Adrenal gland (tissue), 12 donors: ENCODE data around the gene PRMT6. TPM values are rescaled to one million over a fixed set of nuclear protein-coding genes. Genes with fewer than 3 reads are reported as not detected.

ENCODE experiments used
- DNase-seq, 7 donors: peaks; one replicate each; pipeline ENCODE4 v3.0.0-alpha.2; 2019 to 2020
- H3K27ac ChIP-seq, 5 donors: fragments of 200-600 bp; sonication (generic) in 4 of 5; 1 replicate in 3 of 5; 2 replicates in 2 of 5; pipeline versions ENCODE4 v1.5.1 to v1.8.0; 2016 to 2020; ENCODE audit warnings: mild to moderate bottlenecking in 1 of 5
- H3K27me3 ChIP-seq: fragments of 200-600 bp; 2 replicates; pipeline ENCODE4 v1.8.0; 2021
- H3K36me3 ChIP-seq, 2 donors: fragments of 200-600 bp; replicated peaks in 1 of 2; 1 replicate in 1 of 2; 2 replicates in 1 of 2; pipeline versions ENCODE4 v1.5.1 to v1.8.0; 2018 to 2022
- H3K4me1 ChIP-seq, 2 donors: fragments of 200-600 bp; replicated peaks in 1 of 2; 1 replicate in 1 of 2; 2 replicates in 1 of 2; pipeline versions ENCODE4 v1.5.1 to v1.8.0; 2018 to 2021
- H3K4me3 ChIP-seq, 4 donors: fragments of 200-600 bp; sonication (generic) in 3 of 4; one replicate each; pipeline ENCODE4 v1.5.1; 2016 to 2018
- H3K9me3 ChIP-seq, 3 donors: fragments of 200-600 bp; sonication (generic) in 1 of 3; replicated peaks in 1 of 3; 1 replicate in 2 of 3; 2 replicates in 1 of 3; pipeline versions ENCODE4 v1.5.1 to v1.8.0; 2016 to 2021
- CTCF ChIP-seq, 6 experiments: fragments of 450-650 bp in 4 of 6; fragments of 200-600 bp in 2 of 6; sonication (generic) in 1 of 6; IDR thresholded peaks; 1 replicate in 5 of 6; 2 replicates in 1 of 6; pipeline versions ENCODE4 v1.5.1 to v1.8.0; 2016 to 2021; ENCODE audit warnings: antibody characterized with exemption in 6 of 6, mild to moderate bottlenecking in 2 of 6, moderate library complexity in 1 of 6
- POLR2A ChIP-seq, 2 donors: fragments of 450-650 bp; IDR thresholded peaks; one replicate each; pipeline ENCODE4 v1.6.1; 2017; ENCODE audit warnings: antibody characterized with exemption in 2 of 2, mild to moderate bottlenecking in 2 of 2, moderate library complexity in 1 of 2
- WGBS, 4 donors: extraction: QIAGEN DNeasy Blood & Tissue Kit in 2 of 4; methylation state at CpG; one replicate each; pipeline versions ENCODE4 v1.1.5 to v1.1.7; 2013 to 2017; 5-methylcytosine and 5-hydroxymethylcytosine counted together
- intact Hi-C, 2 donors: fragments of 100-400 bp; cut with DNase I; formaldehyde crosslinking; loops; one replicate each; pipeline versions ENCODE4 v1.14.1 to v1.15.0; 2022 to 2023
- polyA plus RNA-seq, 3 donors: library from polyadenylated mRNA; stranded (reverse); fragments of 200-250 nt in 2 of 3; fragments of 350-450 nt in 1 of 3; fragmentation: Illumina TruSeq in 1 of 3; extraction: RNeasy Lipid Tissue Mini Kit (QIAGEN cat#74804) in 1 of 3; gene quantifications; one replicate each; pipeline ENCODE4 v1.2.3, GENCODE V29; 2013 to 2014
- total RNA-seq, 9 donors: library from RNA; depleted of rRNA in 4 of 9; stranded (reverse); fragments of >200 nt in 4 of 9; fragments of 120-200 nt in 1 of 9; fragmentation: NEBNext Ultra II Directional in 1 of 9; extraction: Animal tissue kit (Norgen Biotek cat#: 25700) in 1 of 9; gene quantifications; one replicate each; pipeline versions ENCODE4 v1.1.0 to v1.2.4, GENCODE V29; 2013 to 2023
- donor health status: healthy with polysubstance abuse.
- donor health status: Bipolar disorder and iron deficiency.
- donor health status: DM: yes; HTN: yes; CAD: no.
- donor health status: DM: no; HTN: no; CAD: no.
- donor health status: DM: no; HTN: no; CAD: no.
- donor health status: DM: yes; HTN: yes; CAD: no.

PRMT6 gene
- total and polyA plus RNA-seq, 12 donors = 9.0 to 30.4 (median 17.6) TPM

- no peaks in the 10 kb centered on the region for H3K9me3 ChIP-seq
- no peak overlapping the region for H3K27ac ChIP-seq
- no peaks in the 10 kb centered on the region for H3K27me3 ChIP-seq
- intact Hi-C loops = no loop called here
- no peaks in the 10 kb centered on the region for H3K36me3 ChIP-seq
- WGBS, 4 donors = 73 to 93% (median 80%) methylated on average over 4 of the region's 4 CpGs
- no peak overlapping the region for H3K4me3 ChIP-seq
- no peak for DNase-seq
- TF ChIP-seq CTCF (IDR thresholded peaks at IDR 0.05) (no peak), POLR2A (IDR thresholded peaks at IDR 0.05) (no peak)
- no peaks in the 10 kb centered on the region for H3K4me1 ChIP-seq
Observed at GRCh38 chr1:107073493-107073892, 17.0 kb downstream of the PRMT6 start.

GRCh38 chr1:107076841-107077240, 20.4 kb downstream of the PRMT6 start:
- Histone ChIP-seq H3K27ac (no peak overlapping the region), H3K4me3 (no peak overlapping the region), H3K27me3 (no peaks in the 10 kb centered on the region), H3K36me3 (no peaks in the 10 kb centered on the region), H3K9me3 (no peaks in the 10 kb centered on the region), H3K4me1 (no peaks in the 10 kb centered on the region)
- TF ChIP-seq POLR2A (IDR thresholded peaks at IDR 0.05) = no peak
- TF ChIP-seq CTCF (IDR thresholded peaks at IDR 0.05) = no peak
- 74 to 81% (median 76%) methylated on average over 5 of the region's 5 CpGs for WGBS, 4 donors
- DNase-seq = no peak
- intact Hi-C loops = no loop called here

DNA sequence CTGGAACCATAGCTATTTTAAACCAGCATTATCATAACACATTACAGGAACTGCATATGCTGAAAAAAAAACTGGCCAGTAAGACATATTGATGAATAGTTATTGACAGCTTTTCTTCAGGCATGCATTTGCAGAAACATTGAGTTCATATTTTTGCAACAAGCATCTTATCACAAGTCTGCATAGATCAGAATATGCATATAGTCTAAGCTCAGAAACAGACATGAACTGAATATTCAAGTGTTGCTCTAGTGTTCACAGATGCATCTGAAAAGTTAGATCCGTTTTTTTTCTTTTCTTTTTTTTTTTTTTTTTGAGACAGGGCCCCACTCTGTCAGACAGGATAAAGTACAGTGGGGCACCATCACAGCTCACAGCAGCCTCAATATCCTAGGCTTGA, 22.8 kb downstream of the PRMT6 start:
- no peak overlapping the region for H3K4me3 ChIP-seq
- H3K4me1 ChIP-seq = no peaks in the 10 kb centered on the region
- intact Hi-C loops = no loop called here
- no peak for DNase-seq
- TF ChIP-seq CTCF (IDR thresholded peaks at IDR 0.05) (no peak), POLR2A (IDR thresholded peaks at IDR 0.05) (no peak)
- 15 to 27% (median 19%) methylated on average over 1 of the region's 1 CpG for WGBS, 4 donors
- H3K27me3 ChIP-seq = no peaks in the 10 kb centered on the region
- H3K9me3 ChIP-seq = no peaks in the 10 kb centered on the region
- no peak overlapping the region for H3K27ac ChIP-seq
- H3K36me3 ChIP-seq = no peaks in the 10 kb centered on the region

DNA sequence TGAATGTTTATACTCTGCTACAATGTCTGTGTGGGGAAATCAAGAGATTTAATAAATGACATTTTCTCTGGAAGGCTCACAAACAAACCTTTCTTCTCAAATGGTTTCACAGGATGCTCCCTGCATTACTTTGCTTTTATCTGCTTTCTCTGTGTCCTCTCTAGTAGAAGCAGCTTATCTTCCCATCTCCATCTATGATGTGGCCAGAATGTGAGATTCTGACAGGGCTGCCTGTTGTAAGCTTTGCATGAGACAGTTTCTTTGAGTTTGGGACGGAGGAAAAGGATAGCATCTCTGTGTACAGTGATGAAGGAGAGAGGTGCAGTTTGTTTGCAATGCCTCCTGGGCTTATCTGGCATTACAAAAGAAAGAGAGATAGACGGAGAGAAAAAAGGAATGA, 24.6 kb downstream of the PRMT6 start:
- TF ChIP-seq CTCF (IDR thresholded peaks at IDR 0.05) (no peak), POLR2A (IDR thresholded peaks at IDR 0.05) (no peak)
- no peaks in the 10 kb centered on the region for H3K27me3 ChIP-seq
- no peak overlapping the region for H3K27ac ChIP-seq
- no peaks in the 10 kb centered on the region for H3K9me3 ChIP-seq
- no peaks in the 10 kb centered on the region for H3K4me1 ChIP-seq
- WGBS, 4 donors = 50 to 67% (median 58%) methylated on average over 2 of the region's 2 CpGs
- intact Hi-C loops = no loop called here
- no peak for DNase-seq
- no peak overlapping the region for H3K4me3 ChIP-seq
- H3K36me3 ChIP-seq = no peaks in the 10 kb centered on the region
